ENCODE measurements around the gene RUBCNL.

DNA sequence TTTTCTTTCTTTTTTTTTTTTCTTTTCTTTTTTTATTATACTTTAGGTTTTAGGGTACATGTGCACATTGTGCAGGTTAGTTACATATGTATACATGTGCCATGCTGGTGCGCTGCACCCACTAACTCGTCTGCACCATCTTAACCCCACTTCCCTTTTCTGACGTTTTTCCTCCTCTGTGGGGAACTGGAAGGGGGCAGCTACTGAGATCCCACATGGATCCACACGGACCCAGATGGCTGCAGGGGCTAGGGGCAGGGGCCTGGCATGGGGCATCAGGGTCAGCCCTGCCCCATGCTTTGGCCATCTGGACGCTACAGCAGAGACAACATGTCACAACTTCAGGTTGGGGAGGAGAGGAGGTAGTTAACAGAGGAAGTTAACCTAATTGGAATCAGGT is 54.3 kb downstream of the RUBCNL start:
- TF ChIP-seq, protein P1, sequence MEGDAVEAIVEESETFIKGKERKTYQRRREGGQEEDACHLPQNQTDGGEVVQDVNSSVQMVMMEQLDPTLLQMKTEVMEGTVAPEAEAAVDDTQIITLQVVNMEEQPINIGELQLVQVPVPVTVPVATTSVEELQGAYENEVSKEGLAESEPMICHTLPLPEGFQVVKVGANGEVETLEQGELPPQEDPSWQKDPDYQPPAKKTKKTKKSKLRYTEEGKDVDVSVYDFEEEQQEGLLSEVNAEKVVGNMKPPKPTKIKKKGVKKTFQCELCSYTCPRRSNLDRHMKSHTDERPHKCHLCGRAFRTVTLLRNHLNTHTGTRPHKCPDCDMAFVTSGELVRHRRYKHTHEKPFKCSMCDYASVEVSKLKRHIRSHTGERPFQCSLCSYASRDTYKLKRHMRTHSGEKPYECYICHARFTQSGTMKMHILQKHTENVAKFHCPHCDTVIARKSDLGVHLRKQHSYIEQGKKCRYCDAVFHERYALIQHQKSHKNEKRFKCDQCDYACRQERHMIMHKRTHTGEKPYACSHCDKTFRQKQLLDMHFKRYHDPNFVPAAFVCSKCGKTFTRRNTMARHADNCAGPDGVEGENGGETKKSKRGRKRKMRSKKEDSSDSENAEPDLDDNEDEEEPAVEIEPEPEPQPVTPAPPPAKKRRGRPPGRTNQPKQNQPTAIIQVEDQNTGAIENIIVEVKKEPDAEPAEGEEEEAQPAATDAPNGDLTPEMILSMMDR (IDR thresholded peaks at IDR 0.05): no peak
- TF ChIP-seq POLR2A (IDR thresholded peaks at IDR 0.05): no peak

Measured in lower leg skin (tissue), 3 donors.